Ovary (tissue), 3 donors: ENCODE measurements around the gene ITPK1.
"Not testable (repeated sequence)": the region's sequence is repeated elsewhere in the genome, so short reads cannot be mapped to it uniquely, and the experiment has no call there.

Experiments
- CTCF ChIP-seq, 3 donors: fragments of 450-650 bp in 2 of 3; fragments of 200-600 bp in 1 of 3; IDR thresholded peaks; one replicate each; pipeline versions ENCODE4 v1.5.1 to v1.8.0; 2016 to 2022; ENCODE audit warnings: antibody characterized with exemption in 3 of 3, mild to moderate bottlenecking in 1 of 3
- POLR2A ChIP-seq: fragments of 450-650 bp; IDR thresholded peaks from one replicate; pipeline ENCODE4 v1.6.1; 2017; ENCODE audit warnings: antibody characterized with exemption, mild to moderate bottlenecking, moderate library complexity
- donor health status: DM: no; HTN: no; CAD: no.

DNA sequence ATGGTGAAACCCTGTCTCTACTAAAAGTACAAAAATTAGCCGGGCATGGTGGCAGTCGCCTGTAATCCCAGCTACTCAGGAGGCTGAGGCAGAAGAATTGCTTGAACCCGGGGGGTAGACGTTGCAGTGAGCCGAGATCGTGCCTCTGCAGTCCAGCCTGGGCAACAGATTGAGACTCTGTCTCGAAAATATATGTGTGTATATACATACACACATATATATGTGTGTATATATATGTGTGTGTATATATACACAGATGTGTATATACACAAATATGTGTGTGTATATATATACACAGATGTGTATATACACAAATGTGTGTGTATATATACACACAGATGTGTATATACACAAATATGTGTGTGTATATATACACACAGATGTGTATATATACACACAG is 42.6 kb upstream of the ITPK1 start:
- TF ChIP-seq POLR2A; CTCF (IDR thresholded peaks at IDR 0.05): not testable (repeated sequence)
